Measurements from ENCODE around the gene CRIP3.

Gene CRIP3

GRCh38 chr6:43262780-43263313 lies 45.8 kb downstream of the CRIP3 start:
- Histone ChIP-seq H3K4me2 (ENCODE audit: low read length) (no peak overlapping the region), H3K36me3 (ENCODE audit: control insufficient read depth, insufficient read depth, low read length) (no peaks in the 10 kb centered on the region), H2AFZ (no peak overlapping the region), H3K27ac (no peak overlapping the region), H3K4me1 (no peaks in the 10 kb centered on the region), H3K4me3 (ENCODE audit: low read depth, low read length) (no peak overlapping the region), H3K9me3 (ENCODE audit: control insufficient read depth, low read length) (no peaks in the 10 kb centered on the region), H3K9ac (no peak overlapping the region), H3K27me3 (ENCODE audit: control insufficient read depth, insufficient read depth, low read length) (no peaks in the 10 kb centered on the region), H3K79me2 (no peaks in the 10 kb centered on the region)
- TF ChIP-seq CTCF (IDR thresholded peaks at IDR 0.05) = no peak

- H3K9ac ChIP-seq = no peak overlapping the region
- H3K4me2 ChIP-seq (ENCODE audit: low read length) = no peak overlapping the region
- H3K36me3 ChIP-seq (ENCODE audit: control insufficient read depth, insufficient read depth, low read length) = no peaks in the 10 kb centered on the region
- no peak for TF ChIP-seq CTCF (IDR thresholded peaks at IDR 0.05)
- H3K4me3 ChIP-seq (ENCODE audit: low read depth, low read length) = no peak overlapping the region
- no peaks in the 10 kb centered on the region for H3K4me1 ChIP-seq
- H3K79me2 ChIP-seq = no peaks in the 10 kb centered on the region
- no peaks in the 10 kb centered on the region for H3K9me3 ChIP-seq (ENCODE audit: control insufficient read depth, low read length)
- no peak overlapping the region for H3K27ac ChIP-seq
- no peak overlapping the region for H2AFZ ChIP-seq
- H3K27me3 ChIP-seq (ENCODE audit: control insufficient read depth, insufficient read depth, low read length) = no peaks in the 10 kb centered on the region
Observed at GRCh38 chr6:43262000-43262779, 46.4 kb downstream of the CRIP3 start.

GRCh38 chr6:43261198-43261597 lies 47.4 kb downstream of the CRIP3 start:
- Histone ChIP-seq H3K36me3 (ENCODE audit: control insufficient read depth, insufficient read depth, low read length) (no peaks in the 10 kb centered on the region), H3K4me1 (no peaks in the 10 kb centered on the region), H3K27ac (no peak overlapping the region), H3K4me3 (ENCODE audit: low read depth, low read length) (no peak overlapping the region), H3K27me3 (ENCODE audit: control insufficient read depth, insufficient read depth, low read length) (no peaks in the 10 kb centered on the region), H3K4me2 (ENCODE audit: low read length) (no peak overlapping the region), H2AFZ (no peak overlapping the region), H3K9ac (no peak overlapping the region), H3K79me2 (no peaks in the 10 kb centered on the region), H3K9me3 (ENCODE audit: control insufficient read depth, low read length) (no peaks in the 10 kb centered on the region)
- no peak for TF ChIP-seq CTCF (IDR thresholded peaks at IDR 0.05)

DNA sequence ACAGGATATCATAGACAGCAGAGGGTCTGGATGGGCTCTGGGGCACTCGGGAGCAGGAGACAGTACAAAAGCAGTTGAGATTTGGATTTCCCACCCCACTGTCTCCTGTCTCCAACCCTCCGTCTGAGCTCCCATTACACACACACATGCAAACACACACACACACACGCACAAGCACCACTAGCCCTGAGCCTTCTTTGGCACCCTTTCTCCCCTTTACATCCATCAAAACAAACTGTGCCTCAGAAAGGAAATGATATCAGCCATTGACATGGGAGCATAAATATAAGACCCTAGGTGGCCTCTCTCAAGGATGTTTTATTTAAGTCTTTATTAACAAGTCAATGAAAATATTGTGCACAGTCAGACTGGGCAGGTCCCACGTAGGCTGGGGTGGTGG lies 47.8 kb downstream of the CRIP3 start:
- no peaks in the 10 kb centered on the region for H3K79me2 ChIP-seq
- no peak for TF ChIP-seq CTCF (IDR thresholded peaks at IDR 0.05)
- H2AFZ ChIP-seq = no peak overlapping the region
- no peaks in the 10 kb centered on the region for H3K9me3 ChIP-seq (ENCODE audit: control insufficient read depth, low read length)
- H3K27me3 ChIP-seq (ENCODE audit: control insufficient read depth, insufficient read depth, low read length) = no peaks in the 10 kb centered on the region
- H3K36me3 ChIP-seq (ENCODE audit: control insufficient read depth, insufficient read depth, low read length) = no peaks in the 10 kb centered on the region
- no peak overlapping the region for H3K9ac ChIP-seq
- H3K4me1 ChIP-seq = no peaks in the 10 kb centered on the region
- no peak overlapping the region for H3K4me3 ChIP-seq (ENCODE audit: low read depth, low read length)
- no peak overlapping the region for H3K27ac ChIP-seq
- no peak overlapping the region for H3K4me2 ChIP-seq (ENCODE audit: low read length)
